Panc1 (cell line): Measurements from ENCODE around the gene SMC2. TPM values are rescaled to one million over a fixed set of nuclear protein-coding genes. Genes with fewer than 3 reads are reported as not detected.

Source experiments
- ATAC-seq: fragments of 200-7000 bp; cut with Tn5 transposase; 2 replicates; pipeline ENCODE4 v1.9.1; 2020; ENCODE audit warnings: mild to moderate bottlenecking, moderate library complexity
- BruUV-seq: library from RNA; stranded (reverse); fragments of 400-500 nt; replicated peaks from 2 replicates; lab custom pipeline; 2021; lab: Mats Ljungman, UMichigan
- CTCF ChIA-PET: fragments of 300-600 bp; sonication (Branson Sonifier 250); formaldehyde crosslinking; loops from one replicate; lab custom pipeline; 2022; ENCODE audit warnings: antibody characterized with exemption; lab: Charles Lee
- POLR2A ChIA-PET: fragments of 300-600 bp; sonication (Branson Sonifier 250); formaldehyde crosslinking; loops from one replicate; lab custom pipeline; 2022; ENCODE audit warnings: antibody characterized with exemption; lab: Charles Lee
- DNase-seq: peaks from one replicate; pipeline ENCODE4 v3.0.0-alpha.2; 2010; ENCODE audit warnings: low read depth, low spot score
- H3K27ac ChIP-seq: 2 replicates; pipeline ENCODE4 v1.5.1; 2011; ENCODE audit warnings: mild to moderate bottlenecking, low read length, inconsistent platforms
- H3K27me3 ChIP-seq: fragments of 200-500 bp; sonication (Bioruptor generic); 2 replicates; pipeline ENCODE4 v1.6.0; 2014; ENCODE audit warnings: low read length, inconsistent platforms; ENCODE audit not compliant: control insufficient read depth, insufficient read depth
- H3K36me3 ChIP-seq: fragments of 200-500 bp; sonication (Bioruptor generic); 2 replicates; pipeline ENCODE4 v1.5.1; 2014; ENCODE audit warnings: inconsistent platforms, mild to moderate bottlenecking, low read length, moderate library complexity; ENCODE audit not compliant: control insufficient read depth, insufficient read depth
- H3K4me1 ChIP-seq: 2 replicates; pipeline ENCODE4 v1.5.1; 2011; ENCODE audit warnings: inconsistent platforms, mild to moderate bottlenecking, low read length, moderate library complexity; ENCODE audit not compliant: control insufficient read depth, insufficient read depth
- H3K4me3 ChIP-seq, 2 experiments: 2 replicates each; pipeline ENCODE4 v1.5.1; 2011 to 2012; ENCODE audit warnings: low read depth in 2 of 2, low read length in 2 of 2, mild to moderate bottlenecking in 2 of 2, inconsistent platforms in 1 of 2, moderate library complexity in 1 of 2
- H3K9me3 ChIP-seq: fragments of 200-500 bp; sonication (Bioruptor generic); 2 replicates; pipeline ENCODE4 v1.5.1; 2014; ENCODE audit warnings: low read depth, mild to moderate bottlenecking, inconsistent platforms, low read length, moderate library complexity; ENCODE audit not compliant: control insufficient read depth, insufficient read depth
- POLR2AphosphoS5 ChIP-seq: IDR thresholded peaks from 2 replicates; pipeline ENCODE4 v1.6.1; 2012; ENCODE audit warnings: mild to moderate bottlenecking, low read depth, low read length, moderate library complexity
- SIN3A ChIP-seq: IDR thresholded peaks from 2 replicates; pipeline ENCODE4 v1.6.1; 2012; ENCODE audit warnings: low read depth, mild to moderate bottlenecking, low read length, moderate library complexity, borderline replicate concordance; ENCODE audit not compliant: insufficient read depth
- TCF7L2 ChIP-seq: IDR thresholded peaks from 2 replicates; pipeline ENCODE4 v1.6.1; 2011; ENCODE audit warnings: mild to moderate bottlenecking, low read depth, low read length, inconsistent platforms
- in situ Hi-C: cut with HindIII; loops from 2 replicates; pipeline ENCODE4 v1.10.0; 2016; ENCODE audit warnings: low sequenced_read_pairs, low pct_unique_long_range_greater_than_20kb
- intact Hi-C: fragments of 100-400 bp; cut with micrococcal nuclease; formaldehyde crosslinking; loops from one replicate; pipeline ENCODE4 v1.10.0; 2022; ENCODE audit not compliant: unreplicated experiment
- total RNA-seq: library from RNA; stranded (reverse); gene quantifications from one replicate; pipeline ENCODE4 v1.2.1, GENCODE V29; 2021; ENCODE audit not compliant: unreplicated experiment
- TF ChIP-seq, protein P1 (sequence below), 2 experiments: IDR thresholded peaks; 2 replicates each; pipeline ENCODE4 v1.6.1; 2011 to 2012; ENCODE audit warnings: low read depth in 2 of 2, control low read depth in 1 of 2, low read length in 1 of 2, mild to moderate bottlenecking in 1 of 2, moderate library complexity in 1 of 2; ENCODE audit not compliant: insufficient read depth in 1 of 2
- TF ChIP-seq, protein P2 (sequence below): fragments of 450-650 bp; IDR thresholded peaks from 2 replicates; pipeline ENCODE4 v1.5.1; 2017; ENCODE audit warnings: mild to moderate bottlenecking

Gene SMC2
- total RNA-seq, 1 experiment from 2014 or later: 25.3 TPM

DNA sequence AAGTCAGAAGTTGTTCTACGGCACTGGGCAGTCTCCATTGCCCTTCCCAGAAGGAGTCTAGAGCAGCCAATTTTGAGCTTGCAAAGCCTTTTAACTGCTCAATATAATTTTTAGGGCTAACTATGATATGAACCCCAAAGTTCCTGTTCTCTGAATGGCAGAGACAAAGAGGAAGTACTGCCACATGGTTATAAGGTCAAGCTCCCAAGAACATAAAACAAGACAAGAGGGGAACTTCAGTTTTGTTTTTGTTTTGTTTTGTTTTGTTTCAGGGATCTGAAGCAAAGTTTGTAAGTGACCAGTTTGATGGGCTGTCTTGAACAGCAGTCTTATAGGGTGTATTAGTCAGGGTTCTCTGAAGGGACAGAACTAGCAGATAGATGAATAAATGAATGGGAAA is 11.9 kb upstream of the SMC2 start:
- CTCF ChIA-PET: no interaction called here

DNA sequence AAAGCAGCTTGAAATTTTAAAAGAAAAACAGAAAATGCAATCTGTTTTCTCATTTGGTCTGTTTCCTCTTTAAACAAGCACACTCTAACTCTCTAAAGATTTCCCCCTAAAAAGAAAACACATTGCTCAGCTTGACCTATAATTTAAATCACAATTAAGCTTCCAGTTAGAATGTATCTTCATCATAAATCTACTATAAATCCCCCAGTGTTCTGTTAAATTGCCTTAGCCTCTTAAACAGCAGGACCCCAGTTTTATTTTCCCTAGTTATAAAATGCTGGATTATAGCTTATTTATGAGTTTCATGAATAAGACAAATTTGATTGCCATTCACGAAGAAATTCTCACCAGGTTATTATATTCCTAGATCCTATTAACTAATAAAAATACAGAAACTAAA is 8.6 kb upstream of the SMC2 start:
- DNase-seq (no peak), ATAC-seq (no peak)
- intact Hi-C loops: no loop called here
- no peaks in the 10 kb centered on the region for H3K4me1 ChIP-seq
- no peaks in the 10 kb centered on the region for H3K9me3 ChIP-seq
- no peaks in the 10 kb centered on the region for H3K36me3 ChIP-seq
- ChIA-PET POLR2A (no interaction called here), CTCF (no interaction called here)
- H3K27me3 ChIP-seq: no peaks in the 10 kb centered on the region
- H3K27ac ChIP-seq: no peak overlapping the region
- TF ChIP-seq, protein P1, sequence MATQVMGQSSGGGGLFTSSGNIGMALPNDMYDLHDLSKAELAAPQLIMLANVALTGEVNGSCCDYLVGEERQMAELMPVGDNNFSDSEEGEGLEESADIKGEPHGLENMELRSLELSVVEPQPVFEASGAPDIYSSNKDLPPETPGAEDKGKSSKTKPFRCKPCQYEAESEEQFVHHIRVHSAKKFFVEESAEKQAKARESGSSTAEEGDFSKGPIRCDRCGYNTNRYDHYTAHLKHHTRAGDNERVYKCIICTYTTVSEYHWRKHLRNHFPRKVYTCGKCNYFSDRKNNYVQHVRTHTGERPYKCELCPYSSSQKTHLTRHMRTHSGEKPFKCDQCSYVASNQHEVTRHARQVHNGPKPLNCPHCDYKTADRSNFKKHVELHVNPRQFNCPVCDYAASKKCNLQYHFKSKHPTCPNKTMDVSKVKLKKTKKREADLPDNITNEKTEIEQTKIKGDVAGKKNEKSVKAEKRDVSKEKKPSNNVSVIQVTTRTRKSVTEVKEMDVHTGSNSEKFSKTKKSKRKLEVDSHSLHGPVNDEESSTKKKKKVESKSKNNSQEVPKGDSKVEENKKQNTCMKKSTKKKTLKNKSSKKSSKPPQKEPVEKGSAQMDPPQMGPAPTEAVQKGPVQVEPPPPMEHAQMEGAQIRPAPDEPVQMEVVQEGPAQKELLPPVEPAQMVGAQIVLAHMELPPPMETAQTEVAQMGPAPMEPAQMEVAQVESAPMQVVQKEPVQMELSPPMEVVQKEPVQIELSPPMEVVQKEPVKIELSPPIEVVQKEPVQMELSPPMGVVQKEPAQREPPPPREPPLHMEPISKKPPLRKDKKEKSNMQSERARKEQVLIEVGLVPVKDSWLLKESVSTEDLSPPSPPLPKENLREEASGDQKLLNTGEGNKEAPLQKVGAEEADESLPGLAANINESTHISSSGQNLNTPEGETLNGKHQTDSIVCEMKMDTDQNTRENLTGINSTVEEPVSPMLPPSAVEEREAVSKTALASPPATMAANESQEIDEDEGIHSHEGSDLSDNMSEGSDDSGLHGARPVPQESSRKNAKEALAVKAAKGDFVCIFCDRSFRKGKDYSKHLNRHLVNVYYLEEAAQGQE (IDR thresholded peaks at IDR 0.05; ENCODE audit: insufficient read depth in 1 of 2, low read depth in 2 of 2, low read length in 1 of 2): no peak
- TF ChIP-seq, protein P2, sequence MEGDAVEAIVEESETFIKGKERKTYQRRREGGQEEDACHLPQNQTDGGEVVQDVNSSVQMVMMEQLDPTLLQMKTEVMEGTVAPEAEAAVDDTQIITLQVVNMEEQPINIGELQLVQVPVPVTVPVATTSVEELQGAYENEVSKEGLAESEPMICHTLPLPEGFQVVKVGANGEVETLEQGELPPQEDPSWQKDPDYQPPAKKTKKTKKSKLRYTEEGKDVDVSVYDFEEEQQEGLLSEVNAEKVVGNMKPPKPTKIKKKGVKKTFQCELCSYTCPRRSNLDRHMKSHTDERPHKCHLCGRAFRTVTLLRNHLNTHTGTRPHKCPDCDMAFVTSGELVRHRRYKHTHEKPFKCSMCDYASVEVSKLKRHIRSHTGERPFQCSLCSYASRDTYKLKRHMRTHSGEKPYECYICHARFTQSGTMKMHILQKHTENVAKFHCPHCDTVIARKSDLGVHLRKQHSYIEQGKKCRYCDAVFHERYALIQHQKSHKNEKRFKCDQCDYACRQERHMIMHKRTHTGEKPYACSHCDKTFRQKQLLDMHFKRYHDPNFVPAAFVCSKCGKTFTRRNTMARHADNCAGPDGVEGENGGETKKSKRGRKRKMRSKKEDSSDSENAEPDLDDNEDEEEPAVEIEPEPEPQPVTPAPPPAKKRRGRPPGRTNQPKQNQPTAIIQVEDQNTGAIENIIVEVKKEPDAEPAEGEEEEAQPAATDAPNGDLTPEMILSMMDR: no peak
- no peak for TF ChIP-seq TCF7L2
- TF ChIP-seq SIN3A: no peak
- TF ChIP-seq POLR2AphosphoS5: no peak
- no TSS peak for BruUV-seq
- no peak overlapping the region for H3K4me3 ChIP-seq
- in situ Hi-C loops: no loop called here

More for the DNA sequence above, 11.9 kb upstream of the SMC2 start:
- H3K4me3 ChIP-seq: no peak overlapping the region
- intact Hi-C loops: no loop called here
- no peaks in the 10 kb centered on the region for H3K4me1 ChIP-seq
- no peaks in the 10 kb centered on the region for H3K9me3 ChIP-seq
- H3K36me3 ChIP-seq: no peaks in the 10 kb centered on the region
- no peak for TF ChIP-seq TCF7L2
- no peak for TF ChIP-seq SIN3A
- TF ChIP-seq, protein P2: no peak
- TF ChIP-seq, protein P1 (IDR thresholded peaks at IDR 0.05; ENCODE audit: insufficient read depth in 1 of 2, low read depth in 2 of 2, low read length in 1 of 2): no peak
- no peak for TF ChIP-seq POLR2AphosphoS5
- no peak overlapping the region for H3K27ac ChIP-seq
- no peaks in the 10 kb centered on the region for H3K27me3 ChIP-seq
- POLR2A ChIA-PET: no interaction called here
- in situ Hi-C loops: no loop called here
- BruUV-seq: no TSS peak
- ATAC-seq (no peak), DNase-seq (no peak)
